Measurements from ENCODE around the gene ZBTB21. TPM values are rescaled to one million over a fixed set of nuclear protein-coding genes. Genes with fewer than 3 reads are reported as not detected.

The ZBTB21 gene
- total and polyA plus RNA-seq, 10 donors = 1.9 to 21.7 (median 14.0) TPM

DNA sequence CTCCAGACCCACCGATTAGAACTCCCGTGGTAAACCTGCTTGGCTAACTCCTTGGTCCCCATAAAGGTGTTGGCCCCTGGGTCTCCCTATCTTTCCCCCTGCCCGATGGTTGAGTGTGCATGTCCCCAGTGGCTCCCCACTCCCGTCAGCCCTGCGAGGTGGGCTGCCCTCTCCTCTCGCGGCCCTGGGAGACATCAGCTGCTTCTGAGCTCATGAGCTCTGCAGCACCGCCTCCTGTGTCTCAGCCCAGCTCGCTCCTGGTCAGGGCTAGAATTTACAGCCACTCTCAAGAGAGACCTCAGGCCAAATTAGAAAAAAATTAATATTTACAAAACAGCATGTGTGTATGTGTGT is 15.9 kb upstream of the ZBTB21 start:
- peaks cover 0 to 5% (median 0%) of the 10 kb centered on the region in 7 donors for H3K27me3 ChIP-seq (replicated peaks in 1 of 7)
- peaks cover 0 to 5% (median 0%) of the 10 kb centered on the region in 6 donors for H3K4me1 ChIP-seq
- no peak overlapping the region for H3K27ac ChIP-seq
- intact Hi-C loops (cut with DNase I; ENCODE audit: low total_unique reads) = no loop called here
- TF ChIP-seq, protein P1, sequence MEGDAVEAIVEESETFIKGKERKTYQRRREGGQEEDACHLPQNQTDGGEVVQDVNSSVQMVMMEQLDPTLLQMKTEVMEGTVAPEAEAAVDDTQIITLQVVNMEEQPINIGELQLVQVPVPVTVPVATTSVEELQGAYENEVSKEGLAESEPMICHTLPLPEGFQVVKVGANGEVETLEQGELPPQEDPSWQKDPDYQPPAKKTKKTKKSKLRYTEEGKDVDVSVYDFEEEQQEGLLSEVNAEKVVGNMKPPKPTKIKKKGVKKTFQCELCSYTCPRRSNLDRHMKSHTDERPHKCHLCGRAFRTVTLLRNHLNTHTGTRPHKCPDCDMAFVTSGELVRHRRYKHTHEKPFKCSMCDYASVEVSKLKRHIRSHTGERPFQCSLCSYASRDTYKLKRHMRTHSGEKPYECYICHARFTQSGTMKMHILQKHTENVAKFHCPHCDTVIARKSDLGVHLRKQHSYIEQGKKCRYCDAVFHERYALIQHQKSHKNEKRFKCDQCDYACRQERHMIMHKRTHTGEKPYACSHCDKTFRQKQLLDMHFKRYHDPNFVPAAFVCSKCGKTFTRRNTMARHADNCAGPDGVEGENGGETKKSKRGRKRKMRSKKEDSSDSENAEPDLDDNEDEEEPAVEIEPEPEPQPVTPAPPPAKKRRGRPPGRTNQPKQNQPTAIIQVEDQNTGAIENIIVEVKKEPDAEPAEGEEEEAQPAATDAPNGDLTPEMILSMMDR (IDR thresholded peaks at IDR 0.05 in 8 of 11, conservative IDR thresholded peaks at IDR 0.05 in 3 of 11) = no peak
- TF ChIP-seq POLR2A (IDR thresholded peaks at IDR 0.05) = no peak
- no peak for TF ChIP-seq POLR2AphosphoS5 (IDR thresholded peaks at IDR 0.05)
- H3K9me3 ChIP-seq = no peaks in the 10 kb centered on the region
- no peak for DNase-seq
- no peak overlapping the region for H3K4me3 ChIP-seq
- H3K36me3 ChIP-seq = no peaks in the 10 kb centered on the region
- 85 to 93% (median 91%) methylated on average over 8 to 9 of the region's 9 CpGs for WGBS, 5 donors

DNA sequence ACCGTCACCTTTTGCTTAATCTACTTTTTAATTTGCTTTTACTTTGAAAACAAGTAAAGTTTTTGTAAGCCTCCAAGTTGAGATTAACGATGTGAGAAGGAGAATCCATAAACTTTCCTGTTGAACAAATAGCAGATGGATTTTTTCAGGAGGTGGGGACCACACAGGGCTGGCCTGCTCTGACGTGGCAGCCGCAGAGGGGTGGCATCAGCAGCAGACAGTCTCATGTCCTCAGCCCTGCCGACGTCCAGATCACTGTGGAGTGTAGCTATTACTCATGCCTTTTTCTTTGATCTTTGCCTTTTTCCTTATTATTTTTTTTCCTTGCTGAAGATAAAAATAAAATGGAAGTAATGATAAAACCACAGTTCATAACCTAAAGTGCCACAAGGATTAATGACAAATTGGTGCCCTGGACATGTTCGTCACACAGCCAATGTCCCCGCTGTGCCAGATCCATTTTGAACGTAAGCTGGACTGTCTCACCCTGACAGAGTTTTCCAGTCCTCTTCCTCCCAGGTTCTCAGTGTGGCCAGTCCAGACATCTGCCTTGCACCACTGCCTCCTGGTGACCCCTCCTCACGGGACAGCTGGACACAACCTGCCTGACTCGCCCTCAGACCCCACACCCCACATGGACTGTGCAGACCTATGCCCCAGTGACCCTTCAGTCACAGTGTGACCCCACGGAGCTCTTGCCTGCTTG is 15.4 kb upstream of the ZBTB21 start:
- no peak for DNase-seq
- H3K4me3 ChIP-seq = no peak overlapping the region
- intact Hi-C loops (cut with DNase I; ENCODE audit: low total_unique reads) = no loop called here
- no peak overlapping the region for H3K27ac ChIP-seq
- TF ChIP-seq, protein P1 (IDR thresholded peaks at IDR 0.05 in 8 of 11, conservative IDR thresholded peaks at IDR 0.05 in 3 of 11) = no peak
- TF ChIP-seq POLR2A (IDR thresholded peaks at IDR 0.05) = no peak
- TF ChIP-seq POLR2AphosphoS5 (IDR thresholded peaks at IDR 0.05) = no peak
- H3K36me3 ChIP-seq = no peaks in the 10 kb centered on the region
- peaks cover 0 to 5% (median 0%) of the 10 kb centered on the region in 6 donors for H3K4me1 ChIP-seq
- 77 to 86% (median 83%) methylated on average over 12 of the region's 12 CpGs for WGBS, 5 donors
- peaks cover 0 to 5% (median 0%) of the 10 kb centered on the region in 7 donors for H3K27me3 ChIP-seq (replicated peaks in 1 of 7)
- H3K9me3 ChIP-seq = no peaks in the 10 kb centered on the region

DNA sequence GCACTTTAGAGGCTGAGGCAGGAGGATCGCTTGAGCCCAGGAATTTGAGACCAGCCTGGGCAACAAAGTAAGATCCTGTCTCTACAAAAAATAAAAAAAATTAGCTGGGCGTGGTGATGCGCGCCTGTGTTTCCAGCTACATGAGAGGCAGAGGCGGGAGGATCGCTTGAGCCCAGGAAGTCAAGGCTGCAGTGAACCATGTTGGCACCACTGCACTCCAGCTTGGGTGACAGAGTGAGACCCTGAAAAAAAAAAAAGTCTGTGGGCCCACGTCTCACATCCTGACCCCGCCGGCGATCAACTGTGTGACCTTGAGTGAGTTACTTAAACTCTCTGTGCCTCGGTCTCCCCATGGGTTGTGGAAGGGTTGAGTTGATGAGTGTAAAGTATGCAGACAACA is 12.7 kb upstream of the ZBTB21 start:
- Histone ChIP-seq H3K9me3 (no peaks in the 10 kb centered on the region), H3K27ac (no peak overlapping the region), H3K27me3 (replicated peaks in 1 of 7) (peaks cover 0 to 5% (median 0%) of the 10 kb centered on the region in 7 donors), H3K4me1 (peaks cover 0 to 5% (median 0%) of the 10 kb centered on the region in 6 donors), H3K4me3 (no peak overlapping the region), H3K36me3 (no peaks in the 10 kb centered on the region)
- no peak for DNase-seq
- no peak for TF ChIP-seq POLR2A (IDR thresholded peaks at IDR 0.05)
- no peak for TF ChIP-seq POLR2AphosphoS5 (IDR thresholded peaks at IDR 0.05)
- TF ChIP-seq, protein P1 (IDR thresholded peaks at IDR 0.05 in 8 of 11, conservative IDR thresholded peaks at IDR 0.05 in 3 of 11) = no peak
- intact Hi-C loops (cut with DNase I; ENCODE audit: low total_unique reads) = no loop called here
- WGBS, 5 donors = 89 to 96% (median 95%) methylated on average over 11 of the region's 11 CpGs

DNA sequence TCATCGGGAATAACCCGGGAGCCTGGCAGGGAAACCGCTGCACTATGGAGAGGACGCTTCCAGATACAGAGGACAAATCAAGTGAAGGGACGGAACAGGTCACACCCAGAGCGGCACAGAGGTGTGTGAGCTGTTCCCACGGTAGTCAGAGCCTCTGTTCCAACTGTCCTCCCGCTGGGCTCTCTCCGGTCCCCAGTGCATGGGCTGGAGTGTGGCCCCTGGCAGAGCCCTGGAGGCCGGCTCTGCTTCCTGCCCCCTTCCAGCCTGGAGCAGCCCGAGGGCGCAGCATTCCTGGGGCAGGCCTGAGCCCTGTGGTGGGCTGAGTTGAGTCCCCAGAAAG is 11.9 kb upstream of the ZBTB21 start:
- Histone ChIP-seq H3K36me3 (no peaks in the 10 kb centered on the region), H3K4me1 (peaks cover 0 to 5% (median 0%) of the 10 kb centered on the region in 6 donors), H3K4me3 (no peak overlapping the region), H3K27me3 (replicated peaks in 1 of 7) (peaks cover 0 to 5% (median 0%) of the 10 kb centered on the region in 7 donors), H3K9me3 (no peaks in the 10 kb centered on the region), H3K27ac (no peak overlapping the region)
- intact Hi-C loops (cut with DNase I; ENCODE audit: low total_unique reads) = no loop called here
- TF ChIP-seq, protein P1 (IDR thresholded peaks at IDR 0.05 in 8 of 11, conservative IDR thresholded peaks at IDR 0.05 in 3 of 11) = no peak
- TF ChIP-seq POLR2A (IDR thresholded peaks at IDR 0.05) (no peak), POLR2AphosphoS5 (IDR thresholded peaks at IDR 0.05) (no peak)
- WGBS, 5 donors = 70 to 90% (median 83%) methylated on average over 9 to 12 of the region's 12 CpGs
- DNase-seq = no peak

Data from spleen (tissue), 11 donors.